ENCODE measurements around the gene NEK6.

- TF ChIP-seq TAF1 (IDR thresholded peaks at IDR 0.05; ENCODE audit: low read depth) = no peak
- TF ChIP-seq CEBPB (IDR thresholded peaks at IDR 0.05) = no peak
- TF ChIP-seq REST (IDR thresholded peaks at IDR 0.05; ENCODE audit: low read depth) = no peak
- no peak for TF ChIP-seq RAD21 (IDR thresholded peaks at IDR 0.05; ENCODE audit: low read depth)
- no peak for TF ChIP-seq EP300 (IDR thresholded peaks at IDR 0.05; ENCODE audit: borderline replicate concordance)
- TF ChIP-seq MAX (IDR thresholded peaks at IDR 0.05) = no peak
- no peak for TF ChIP-seq EGR1 (IDR thresholded peaks at IDR 0.05)
- TF ChIP-seq YY1 (IDR thresholded peaks at IDR 0.05; ENCODE audit: low read depth) = no peak
- no peak for TF ChIP-seq TEAD4 (IDR thresholded peaks at IDR 0.05)
- TF ChIP-seq USF1 (IDR thresholded peaks at IDR 0.05) = no peak
- TF ChIP-seq TCF12 (IDR thresholded peaks at IDR 0.05; ENCODE audit: low read depth) = no peak
- TF ChIP-seq CREB1 (IDR thresholded peaks at IDR 0.05; ENCODE audit: low read depth) = no peak
- TF ChIP-seq ZBTB7A (IDR thresholded peaks at IDR 0.05; ENCODE audit: low read depth) = no peak
Measured at GRCh38 chr9:124299515-124300090, 41.9 kb downstream of the NEK6 start.

All from Ishikawa (cell line).